Coronary artery (tissue), 2 donors: ENCODE data around the gene PRPH.
A peak's percentile ranks its signal among the peaks of the same experiment; 100 is the strongest.
"Not testable (repeated sequence)": the region's sequence is repeated elsewhere in the genome, so short reads cannot be mapped to it uniquely, and the experiment has no call there.

ENCODE experiments used
- DNase-seq: peaks from one replicate; pipeline ENCODE4 v3.0.0-alpha.2; 2017; ENCODE audit warnings: low spot score
- H3K27ac ChIP-seq, 2 donors: fragments of 200-600 bp; sonication (generic); one replicate each; pipeline ENCODE4 v1.5.1; 2016 to 2019
- H3K4me3 ChIP-seq: fragments of 200-600 bp; sonication (generic); 2 replicates; pipeline ENCODE4 v1.5.1; 2016; ENCODE audit warnings: mild to moderate bottlenecking, moderate library complexity
- CTCF ChIP-seq: fragments of 200-600 bp; sonication (generic); IDR thresholded peaks from one replicate; pipeline ENCODE4 v1.5.1; 2019; ENCODE audit warnings: antibody characterized with exemption

The PRPH gene

GRCh38 chr12:49282302-49282701 lies 12.6 kb upstream of the PRPH start:
- TF ChIP-seq CTCF, result no peak
- H3K27ac ChIP-seq, result no peak overlapping the region
- no peak for DNase-seq

GRCh38 chr12:49282740-49283375 lies 12.1 kb upstream of the PRPH start:
- not testable (repeated sequence) for H3K27ac ChIP-seq, H3K4me3 ChIP-seq, DNase-seq

More at GRCh38 chr12:49282302-49282701, 12.6 kb upstream of the PRPH start:
- no peak overlapping the region for H3K4me3 ChIP-seq

GRCh38 chr12:49283541-49284429 lies 11.2 kb upstream of the PRPH start:
- TF ChIP-seq CTCF, result no peak
- H3K4me3 ChIP-seq, result no peak overlapping the region
- no peak for DNase-seq
- no peak overlapping the region for H3K27ac ChIP-seq

- no peak for DNase-seq
- Histone ChIP-seq H3K27ac (no peak overlapping the region), H3K4me3 (no peak overlapping the region)
- no peak for TF ChIP-seq CTCF
Observed at GRCh38 chr12:49284672-49285071, 10.3 kb upstream of the PRPH start.

- no peak for TF ChIP-seq CTCF
- no peak overlapping the region for H3K4me3 ChIP-seq
- DNase-seq, result no peak
- H3K27ac ChIP-seq, result no peak overlapping the region
Observed at GRCh38 chr12:49287876-49288275, 7.1 kb upstream of the PRPH start.

GRCh38 chr12:49288412-49288853 lies 6.5 kb upstream of the PRPH start:
- peak; percentile 74 for TF ChIP-seq CTCF
- H3K4me3 ChIP-seq, result no peak overlapping the region
- DNase-seq, result no peak
- H3K27ac ChIP-seq, result no peak overlapping the region

GRCh38 chr12:49288922-49289555 lies 5.9 kb upstream of the PRPH start:
- no peak for TF ChIP-seq CTCF
- no peak for DNase-seq
- H3K27ac ChIP-seq, result no peak overlapping the region
- no peak overlapping the region for H3K4me3 ChIP-seq
